CD4-positive, alpha-beta T cell treated with Interleukin-2 at 100 ng/mL for 4 hours (primary cell): ENCODE results near the gene ACTG1.

Experiments
- DNase-seq: peaks from one replicate; pipeline ENCODE4 v3.0.0-alpha.2; 2020; ENCODE audit warnings: low spot score

Gene ACTG1

DNA sequence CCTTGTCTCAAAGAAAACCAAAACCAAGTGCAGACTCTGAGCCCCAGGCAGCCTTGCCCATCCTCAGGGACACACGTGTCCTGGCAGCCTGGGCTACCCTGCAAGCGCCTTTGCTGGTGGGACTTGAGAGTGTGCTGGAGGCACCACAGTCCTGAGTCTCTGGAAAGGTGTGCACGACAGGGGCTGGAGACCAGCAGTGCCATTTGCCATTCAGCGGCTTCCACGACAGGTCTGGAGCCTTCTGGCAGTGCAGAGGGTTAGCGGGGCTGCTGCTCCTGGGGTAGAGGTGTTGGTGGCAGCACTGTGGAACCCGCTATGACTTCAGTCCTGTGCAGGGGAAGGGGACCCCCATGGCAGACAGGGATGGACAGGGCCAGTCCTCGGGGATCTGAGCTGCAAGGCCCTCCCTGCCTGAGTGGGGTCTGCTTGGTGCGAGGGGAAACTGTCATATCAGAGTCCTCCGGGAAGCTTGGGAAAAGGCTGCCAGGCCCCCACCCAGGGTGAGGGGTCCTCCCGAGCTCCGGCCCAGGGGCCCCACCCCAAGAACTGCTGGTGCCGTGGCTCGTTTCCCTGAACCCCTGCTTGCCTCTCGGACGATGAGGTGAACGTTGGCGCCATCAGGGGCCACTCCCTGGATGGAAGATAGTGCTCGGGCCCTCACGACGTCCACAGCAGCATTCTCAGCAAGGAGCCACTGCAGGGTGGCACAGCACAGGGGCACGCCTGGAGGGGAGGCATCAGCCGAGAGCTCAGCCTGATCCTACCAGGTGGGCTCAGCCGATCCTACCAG lies 32.8 kb upstream of the ACTG1 start:
- no peak for DNase-seq

DNA sequence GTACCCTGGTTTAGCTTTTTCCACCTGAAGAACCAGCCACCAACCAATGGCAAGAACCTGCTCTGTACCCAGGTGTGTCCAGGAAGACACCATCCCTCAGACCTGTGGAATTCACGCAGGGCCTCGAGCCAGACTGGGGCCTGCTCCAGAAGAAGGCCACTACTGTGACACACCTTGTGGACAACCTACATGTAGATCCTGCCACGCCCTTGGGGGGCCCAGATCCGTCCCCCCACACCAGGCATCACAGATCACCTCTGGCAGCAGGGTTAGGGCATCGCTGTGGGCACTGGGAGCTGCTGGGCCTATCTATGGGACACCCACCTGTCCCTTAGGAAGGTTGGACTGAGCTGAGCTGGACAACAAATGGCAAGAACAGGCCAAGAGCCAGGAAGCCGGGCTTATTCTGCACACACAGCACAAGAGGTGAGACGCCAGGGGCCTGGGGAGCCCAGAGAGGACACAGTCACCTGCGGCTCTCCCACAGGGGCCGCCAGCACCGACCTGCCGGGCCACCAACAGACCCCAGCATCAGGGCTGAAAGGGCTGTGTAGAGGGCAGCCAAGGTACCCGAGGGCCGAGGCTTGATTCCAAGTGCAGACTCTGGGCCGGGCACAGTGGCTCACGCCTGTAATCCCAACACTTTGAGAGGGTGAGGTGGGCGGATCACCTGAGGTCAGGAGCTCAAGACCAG lies 31.8 kb upstream of the ACTG1 start:
- DNase-seq = no peak

- no peak for DNase-seq
Observed at GRCh38 chr17:81543756-81544155, 31.2 kb upstream of the ACTG1 start.

DNA sequence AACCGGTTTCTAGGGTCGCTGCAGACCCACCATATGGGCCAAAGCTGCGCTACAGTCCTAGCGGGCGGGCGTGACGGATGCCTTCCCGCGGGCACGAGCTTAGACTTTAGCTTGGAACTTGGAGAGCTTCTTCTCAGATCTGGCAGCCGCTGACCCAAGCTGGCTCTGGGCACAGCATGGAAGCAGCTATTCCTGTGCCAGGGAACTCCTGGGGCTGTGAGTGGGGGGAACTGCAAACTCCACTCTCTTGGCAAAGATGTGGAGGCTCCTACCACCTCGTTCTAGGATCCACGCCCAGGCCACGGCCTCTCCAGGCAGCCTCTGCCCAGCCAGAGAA lies 30.7 kb upstream of the ACTG1 start:
- no peak for DNase-seq

GRCh38 chr17:81542431-81543338 lies 30.1 kb upstream of the ACTG1 start:
- DNase-seq = no peak

GRCh38 chr17:81541123-81541522 lies 28.5 kb upstream of the ACTG1 start:
- no peak for DNase-seq

- DNase-seq = no peak
Observed at GRCh38 chr17:81540676-81541027, 28.1 kb upstream of the ACTG1 start.

DNA sequence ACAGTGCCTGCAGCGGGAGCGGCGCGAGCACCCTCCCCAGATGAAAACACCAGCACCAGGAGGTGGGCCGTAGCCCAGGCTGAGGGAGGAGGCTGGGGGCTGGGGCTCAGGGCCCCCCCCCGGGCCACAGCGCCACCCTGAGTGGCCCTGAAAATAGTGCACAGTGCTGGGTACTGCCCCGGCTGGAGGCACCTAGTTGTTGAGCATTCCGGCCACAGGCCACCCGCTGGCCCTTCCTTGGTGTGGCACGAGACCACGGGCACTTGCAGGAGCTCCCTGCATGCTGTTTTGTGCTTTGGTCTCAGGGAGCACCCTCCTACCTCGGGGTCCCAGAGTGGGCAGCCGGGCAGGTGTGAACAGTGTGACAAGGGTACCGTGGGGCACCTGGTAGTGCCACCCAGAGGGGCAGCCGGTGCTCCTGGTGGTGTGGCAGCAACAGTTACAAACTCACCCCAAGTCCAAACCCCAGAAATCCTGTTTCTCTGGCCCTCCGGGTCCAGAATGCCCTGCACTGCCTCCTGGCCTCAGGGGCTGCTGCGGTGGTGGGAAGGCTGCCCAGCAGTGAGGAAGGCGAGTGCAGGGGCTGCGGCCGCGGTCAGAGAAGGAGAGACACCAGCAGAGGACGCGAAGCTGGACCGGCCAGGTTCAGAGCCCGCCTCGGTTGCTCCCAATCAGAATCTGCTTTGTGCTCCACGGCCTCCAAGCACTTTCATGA lies 27.5 kb upstream of the ACTG1 start:
- no peak for DNase-seq

DNA sequence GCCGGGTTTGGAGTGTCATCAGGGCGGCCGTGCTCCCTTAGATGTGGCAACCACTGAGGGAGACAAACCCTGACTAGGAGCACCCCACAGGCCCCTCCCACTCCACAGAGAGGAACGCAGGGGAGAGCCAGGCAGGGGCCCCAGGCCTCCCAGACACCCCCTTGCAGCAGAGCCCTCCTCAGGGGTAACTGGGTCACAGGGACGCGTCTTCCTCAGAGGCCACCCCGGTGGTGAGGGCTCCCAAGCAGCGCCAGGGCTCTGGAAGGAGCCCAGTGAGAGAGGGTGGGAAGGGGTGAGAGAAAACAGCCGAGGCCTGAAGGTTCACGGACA lies 26.9 kb upstream of the ACTG1 start:
- DNase-seq = no peak

DNA sequence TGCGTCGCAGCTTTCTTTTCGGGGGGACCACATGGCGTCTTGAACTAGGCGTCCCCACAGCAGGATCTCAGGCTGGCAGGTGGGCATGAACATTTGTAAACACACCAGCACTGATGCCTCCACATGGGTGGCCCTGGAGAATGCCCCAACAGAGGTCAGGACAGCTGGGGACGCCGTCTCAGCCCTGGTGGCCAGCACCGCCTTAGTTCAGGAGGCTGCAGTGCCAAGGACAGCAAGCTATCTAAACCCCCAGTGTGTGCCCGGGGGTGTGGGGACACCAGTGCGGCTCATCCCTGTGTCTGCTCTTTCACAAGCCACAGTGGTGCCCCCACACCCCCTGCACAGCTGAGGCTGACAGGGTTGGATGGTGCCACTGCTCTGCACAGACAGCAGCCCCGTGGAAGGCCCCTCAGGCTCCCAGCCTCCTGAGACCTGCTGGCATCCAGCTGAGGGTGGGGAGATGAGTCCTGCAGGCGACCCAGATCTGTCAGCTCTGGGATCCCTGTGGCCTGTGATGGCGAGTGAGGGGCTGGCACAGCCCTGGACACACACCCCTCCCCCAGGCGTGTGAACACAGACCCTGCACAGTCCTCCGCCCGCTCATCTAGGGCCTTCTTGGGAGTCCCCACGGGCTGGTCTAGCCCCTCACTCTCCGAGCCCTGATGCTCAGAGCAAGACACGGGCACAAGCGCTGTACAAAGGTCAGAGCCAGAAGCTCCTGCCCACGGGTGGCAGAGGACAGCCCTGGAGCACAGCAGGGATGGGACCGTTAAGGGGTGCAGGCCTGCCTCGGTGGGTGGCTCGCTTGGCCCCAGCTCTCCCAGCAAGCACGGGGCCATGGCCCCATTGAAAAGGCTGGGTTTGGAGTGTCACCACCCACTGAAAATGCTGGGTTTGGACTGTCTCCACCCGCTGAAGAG lies 26.3 kb upstream of the ACTG1 start:
- DNase-seq = no peak

- no peak for DNase-seq
Observed at GRCh38 chr17:81537856-81538555, 25.4 kb upstream of the ACTG1 start.

DNA sequence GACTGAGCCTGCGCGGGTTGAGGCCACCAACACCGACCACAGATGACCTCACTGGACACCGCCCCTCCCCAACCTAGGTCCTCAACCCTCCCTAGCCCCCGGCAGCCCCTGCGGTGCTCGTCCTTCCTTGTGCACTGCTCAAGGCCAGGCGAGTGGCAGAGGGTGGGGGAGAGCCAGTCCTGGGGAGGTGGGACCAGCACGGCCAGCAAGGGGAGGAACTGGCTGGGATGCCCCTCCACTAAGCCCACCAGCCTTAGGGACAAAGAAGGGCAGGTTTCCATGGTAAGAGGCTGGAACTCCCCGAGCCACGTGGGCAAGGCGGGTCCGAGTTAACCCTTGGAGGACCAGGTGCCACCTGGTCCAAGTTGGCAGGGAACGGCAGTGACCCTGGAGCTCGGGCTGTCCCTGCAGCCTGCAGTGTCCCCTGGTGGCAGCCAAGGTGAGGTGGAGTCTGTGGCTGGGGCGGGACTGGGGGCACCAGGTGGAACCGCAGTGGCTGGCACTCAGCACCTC lies 24.8 kb upstream of the ACTG1 start:
- peak; percentile 27 for DNase-seq

- no peak for DNase-seq
Observed at GRCh38 chr17:81536299-81537290, 24.0 kb upstream of the ACTG1 start.

DNA sequence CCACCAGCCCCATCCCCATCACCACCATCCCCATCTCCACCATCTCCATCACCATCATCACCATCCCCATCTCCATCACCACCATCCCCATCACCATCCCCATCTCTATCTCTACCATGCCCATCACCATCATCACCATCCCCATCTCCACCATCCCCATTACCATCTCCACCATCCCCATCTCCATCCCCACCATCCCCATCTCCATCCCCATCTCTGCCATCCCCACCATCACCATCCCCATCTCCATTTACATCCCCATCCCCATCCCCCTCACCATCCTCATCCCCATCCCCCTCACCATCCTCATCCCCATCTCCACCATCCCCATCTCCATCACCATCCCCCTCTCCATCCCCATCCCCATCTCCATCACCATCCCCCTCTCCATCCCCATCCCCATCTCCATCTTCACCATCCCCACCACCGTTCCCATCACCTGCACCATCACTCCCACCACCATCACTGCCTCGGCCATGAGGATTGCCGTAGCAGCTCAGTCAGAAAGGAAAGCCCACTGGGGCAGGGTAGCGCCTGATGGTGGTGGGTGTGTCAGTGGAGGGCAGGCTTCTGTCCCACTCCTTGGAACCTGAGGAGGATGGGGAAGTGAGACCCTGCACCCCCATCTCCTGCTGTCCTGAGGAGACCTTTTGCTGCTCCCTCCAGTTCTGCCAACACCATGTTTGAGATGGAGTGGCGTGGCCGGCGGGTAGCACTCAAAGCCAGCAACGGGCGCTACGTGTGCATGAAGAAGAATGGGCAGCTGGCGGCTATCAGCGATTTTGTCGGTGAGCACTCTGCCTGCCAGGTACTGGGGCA lies 23.1 kb upstream of the ACTG1 start:
- DNase-seq = no peak

GRCh38 chr17:81535007-81535328 lies 22.4 kb upstream of the ACTG1 start:
- DNase-seq = no peak

GRCh38 chr17:81534157-81535006 lies 21.8 kb upstream of the ACTG1 start:
- no peak for DNase-seq

GRCh38 chr17:81533339-81534141 lies 20.9 kb upstream of the ACTG1 start:
- DNase-seq = no peak
